ENCODE data around the gene ZRSR2.
"Not testable (repeated sequence)": the region's sequence is repeated elsewhere in the genome, so short reads cannot be mapped to it uniquely, and the experiment has no call there.

Gene ZRSR2

DNA sequence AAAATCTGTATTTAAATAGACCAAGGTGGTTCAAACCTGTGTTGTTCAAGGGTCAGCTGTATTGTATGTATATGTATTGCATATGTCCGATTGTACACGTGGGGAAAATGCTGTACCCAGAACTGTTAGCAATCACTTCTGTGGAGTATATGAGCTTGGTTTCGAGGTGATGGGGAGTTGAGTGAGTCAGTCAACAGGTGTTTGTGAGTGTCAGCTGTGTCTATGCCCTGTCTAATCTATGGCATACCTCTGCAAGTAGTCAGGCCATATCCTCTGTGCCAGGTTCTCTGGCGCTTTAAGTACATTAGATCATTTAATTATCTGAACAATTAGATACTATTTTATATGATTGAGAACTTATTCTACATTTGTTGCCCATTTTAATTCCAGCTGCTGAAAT is 7.4 kb downstream of the ZRSR2 start:
- DNase-seq (ENCODE audit: low read depth in 2 of 2): no peak

DNA sequence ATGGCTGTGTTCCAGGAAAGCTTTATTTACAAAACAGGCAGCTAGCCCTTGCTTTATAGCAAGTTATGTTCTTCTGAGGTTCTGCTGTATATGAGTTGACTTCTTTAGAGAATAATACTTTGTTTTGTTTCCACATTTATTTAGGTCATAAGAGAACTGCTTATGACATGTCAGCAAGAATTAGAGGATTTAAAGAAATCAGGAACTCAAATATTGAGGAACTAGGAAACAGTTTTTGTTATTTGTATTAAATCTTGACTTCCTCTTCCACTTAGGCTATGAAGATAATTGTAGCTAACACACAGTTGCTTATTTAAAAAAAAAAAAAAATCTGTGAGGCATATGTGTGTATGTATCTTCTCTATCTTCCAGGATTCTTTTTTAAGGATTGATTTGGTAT is 14.3 kb downstream of the ZRSR2 start:
- DNase-seq (ENCODE audit: low read depth in 2 of 2): no peak

DNA sequence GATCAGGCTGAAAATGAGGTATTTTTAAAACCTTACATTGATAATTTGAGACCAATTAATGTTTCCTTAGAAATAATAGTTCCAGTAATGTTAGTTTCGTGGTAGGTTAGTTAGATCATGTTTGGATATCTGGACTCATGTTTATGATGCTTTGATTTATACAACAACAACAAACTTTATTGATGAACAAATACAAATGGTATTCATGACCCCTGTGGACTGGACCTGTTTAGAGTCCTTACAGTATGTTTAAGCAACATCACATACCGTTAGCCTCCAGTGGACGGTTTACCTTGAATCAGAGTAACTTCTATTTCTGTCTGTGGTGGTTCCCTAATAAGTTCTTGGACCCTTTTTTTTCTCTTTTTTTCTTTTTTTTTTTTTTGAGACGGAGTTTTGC is 18.0 kb downstream of the ZRSR2 start:
- DNase-seq (ENCODE audit: low read depth in 2 of 2): no peak

DNA sequence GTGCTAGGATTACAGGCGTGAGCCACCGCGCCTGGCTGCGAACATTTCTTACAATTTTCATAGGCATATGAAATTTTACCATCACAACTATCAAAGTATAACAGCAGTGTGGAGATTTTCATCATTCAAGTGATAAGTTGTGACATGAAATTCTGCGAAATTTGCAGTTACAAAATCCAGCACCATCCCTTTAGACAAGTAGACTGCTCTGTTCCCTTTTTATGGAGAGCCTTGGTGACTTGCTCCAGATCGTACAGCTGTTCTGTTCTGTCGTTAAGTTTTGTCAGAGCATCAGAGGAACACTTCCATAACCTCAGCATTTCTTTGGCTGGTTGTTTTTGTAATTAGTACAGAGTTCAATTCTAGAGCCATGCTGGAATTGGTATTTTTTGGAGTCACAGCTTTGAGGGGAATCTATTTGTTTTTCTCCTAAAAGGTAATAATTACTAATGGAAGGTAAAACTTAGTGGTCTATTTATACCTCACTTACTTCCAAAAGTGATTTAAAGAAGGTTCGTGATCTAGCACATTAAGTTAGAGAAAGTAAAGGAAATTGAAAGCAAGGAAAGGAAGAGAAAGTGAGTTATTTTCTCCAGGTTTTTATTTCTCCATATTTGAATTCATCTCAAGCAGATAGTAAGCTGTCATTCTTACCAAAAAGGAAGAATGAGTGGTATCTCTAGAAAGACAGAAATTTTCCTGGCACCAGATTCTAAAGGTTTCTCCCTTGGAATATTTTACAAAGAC is 22.1 kb downstream of the ZRSR2 start:
- DNase-seq (ENCODE audit: low read depth in 2 of 2): no peak

DNA sequence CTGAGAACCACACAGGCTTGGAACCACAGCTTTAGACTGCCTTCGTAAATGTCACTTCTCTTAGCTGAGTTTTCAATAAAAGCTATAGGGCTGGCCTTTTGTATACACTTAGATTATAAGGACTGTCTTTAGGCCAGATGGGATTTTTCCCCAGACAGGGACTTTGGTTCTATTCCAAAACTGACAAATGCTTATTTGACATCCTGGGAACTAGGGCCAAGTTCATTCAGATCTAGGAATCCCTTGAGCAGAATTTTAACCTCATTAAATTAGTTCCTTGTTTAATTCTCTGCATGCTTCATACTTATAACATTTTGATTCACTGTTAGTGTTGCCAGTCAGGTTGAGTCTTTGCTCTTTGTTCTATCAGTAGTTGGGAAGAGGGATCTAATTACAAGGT is 23.1 kb downstream of the ZRSR2 start:
- no peak for DNase-seq (ENCODE audit: low read depth in 2 of 2)

DNA sequence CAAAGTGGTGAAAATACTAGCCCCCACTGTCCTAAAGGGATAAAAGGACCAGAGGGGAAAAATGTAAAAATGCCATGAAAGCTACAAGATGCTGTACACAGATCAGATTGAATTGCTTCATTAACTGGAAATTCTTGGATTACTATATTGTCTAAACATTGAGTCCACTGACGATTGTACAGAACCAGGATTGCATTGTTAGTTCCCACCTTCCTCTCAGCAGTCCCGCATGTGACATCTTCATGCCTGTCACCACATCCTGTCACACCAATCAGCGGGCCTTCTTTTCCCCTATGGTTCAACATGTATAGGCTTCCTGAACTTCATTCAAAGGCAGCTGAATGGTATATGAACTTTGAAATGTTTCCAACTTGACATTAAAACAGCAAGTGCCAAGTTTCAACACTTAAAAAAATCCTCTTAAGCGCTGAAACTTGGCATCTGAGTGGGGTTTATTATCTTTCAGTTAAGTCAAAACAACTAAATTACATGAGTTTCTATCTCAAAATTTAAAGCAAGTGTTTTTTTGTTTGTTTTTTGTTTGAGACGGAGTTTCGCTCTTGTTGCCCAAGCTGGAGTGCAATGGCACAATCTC is 24.6 kb downstream of the ZRSR2 start:
- no peak for DNase-seq (ENCODE audit: low read depth in 2 of 2)

GRCh38 chrX:15815779-15816437 is 25.6 kb downstream of the ZRSR2 start:
- DNase-seq (ENCODE audit: low read depth in 2 of 2): no peak

DNA sequence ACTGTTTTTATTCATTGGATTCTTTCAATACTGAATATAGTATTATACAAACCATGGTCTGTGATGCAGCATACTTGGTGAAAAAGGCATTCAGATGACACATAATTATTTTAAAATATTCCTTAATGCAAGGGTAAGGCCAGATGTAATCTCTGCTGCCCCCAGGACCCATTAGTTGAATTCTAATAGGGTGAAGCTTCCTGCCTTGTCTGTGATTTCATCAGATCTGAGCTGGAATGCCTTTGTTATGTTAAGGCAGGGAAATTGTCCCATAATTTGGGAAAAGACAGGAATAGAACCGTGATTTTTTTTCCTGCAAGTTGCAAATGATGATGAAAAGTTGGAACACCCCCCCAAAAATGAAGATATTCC is 26.1 kb downstream of the ZRSR2 start:
- DNase-seq (ENCODE audit: low read depth in 2 of 2): no peak

DNA sequence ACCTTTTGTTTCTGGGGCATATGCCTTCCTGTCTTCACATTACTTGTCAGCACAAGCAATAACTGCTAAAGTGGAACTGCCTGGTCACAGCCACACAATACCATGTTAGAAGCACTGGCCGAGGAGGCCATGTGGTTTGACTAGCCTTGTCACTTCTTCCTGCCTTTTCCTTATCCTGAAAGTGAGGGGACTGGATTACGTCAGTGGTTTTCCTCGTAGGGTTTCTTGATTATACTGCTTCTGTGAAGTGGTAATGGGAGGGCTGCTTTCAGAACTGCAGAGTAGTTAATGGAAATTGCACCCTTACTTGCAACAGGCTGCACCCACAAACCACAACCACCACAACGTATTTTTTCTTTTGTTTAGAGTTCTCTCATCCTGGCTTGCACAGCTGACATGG is 26.6 kb downstream of the ZRSR2 start:
- DNase-seq (ENCODE audit: low read depth in 2 of 2): no peak

DNA sequence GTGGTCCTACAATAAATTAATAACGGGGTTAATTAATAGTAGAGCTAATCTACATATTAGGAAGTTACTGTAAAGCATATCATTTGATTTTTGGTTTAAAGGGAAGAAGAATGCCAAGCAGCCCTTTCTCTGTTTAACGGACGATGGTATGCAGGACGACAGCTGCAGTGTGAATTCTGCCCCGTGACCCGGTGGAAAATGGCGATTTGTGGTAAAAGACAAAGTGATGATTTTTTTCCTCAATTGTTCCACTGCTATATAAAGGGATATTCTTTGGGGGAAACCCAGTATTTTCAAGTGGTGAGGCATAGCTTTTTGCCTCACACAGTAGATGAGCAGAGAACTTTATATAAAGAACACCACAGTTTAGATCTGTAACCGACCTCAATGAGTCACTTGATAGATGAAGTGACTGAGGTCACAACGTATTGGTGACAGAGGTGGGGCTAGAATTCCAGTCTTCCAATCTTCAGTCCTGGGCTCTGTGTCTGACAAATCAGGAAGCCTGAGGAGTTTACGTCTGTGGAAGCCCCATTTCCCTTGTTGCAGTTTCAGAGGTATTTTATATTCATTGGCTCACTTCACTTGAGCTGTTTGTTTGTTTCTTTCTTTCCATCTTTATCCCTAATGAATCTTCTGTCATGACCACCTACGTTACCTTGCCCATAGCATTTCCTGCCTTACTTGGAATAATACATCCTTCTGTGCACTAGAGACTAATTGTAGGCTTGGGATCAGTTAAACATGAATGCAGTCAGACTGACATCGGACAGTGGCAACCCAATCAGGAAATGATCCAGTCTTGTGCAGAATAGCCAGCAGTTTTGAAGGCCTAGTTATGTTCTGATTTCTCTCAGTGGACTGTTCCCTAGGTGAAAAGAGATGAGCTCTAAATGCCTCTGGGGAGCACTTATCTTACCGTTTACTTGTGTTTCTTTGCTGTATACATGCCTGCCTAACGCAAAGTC is 30.1 kb downstream of the ZRSR2 start:
- no peak for DNase-seq (ENCODE audit: low read depth in 2 of 2)

DNA sequence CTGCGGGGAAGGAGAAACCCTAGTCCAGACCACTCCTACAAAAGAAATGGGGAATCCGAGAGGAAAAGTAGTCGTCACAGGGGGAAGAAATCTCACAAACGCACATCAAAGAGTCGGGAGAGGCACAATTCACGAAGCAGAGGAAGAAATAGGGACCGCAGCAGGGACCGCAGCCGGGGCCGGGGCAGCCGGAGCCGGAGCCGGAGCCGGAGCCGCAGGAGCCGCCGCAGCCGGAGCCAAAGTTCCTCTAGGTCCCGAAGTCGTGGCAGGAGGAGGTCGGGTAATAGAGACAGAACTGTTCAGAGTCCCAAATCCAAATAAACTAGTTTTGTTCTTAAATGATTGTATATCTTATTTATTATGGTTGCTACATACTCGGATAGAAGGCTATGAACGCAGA is 32.6 kb downstream of the ZRSR2 start:
- no peak for DNase-seq (ENCODE audit: low read depth in 2 of 2)

- DNase-seq (ENCODE audit: low read depth in 2 of 2): no peak
Measured at GRCh38 chrX:15825936-15826335, 35.7 kb downstream of the ZRSR2 start.

GRCh38 chrX:15829217-15829616 is 38.9 kb downstream of the ZRSR2 start:
- DNase-seq (ENCODE audit: low read depth in 2 of 2): no peak

- DNase-seq (ENCODE audit: low read depth in 2 of 2): not testable (repeated sequence)
Measured at GRCh38 chrX:15831347-15831746, 41.1 kb downstream of the ZRSR2 start.

- DNase-seq (ENCODE audit: low read depth in 2 of 2): no peak
Measured at GRCh38 chrX:15834053-15834452, 43.8 kb downstream of the ZRSR2 start.

- no peak for DNase-seq (ENCODE audit: low read depth in 2 of 2)
Measured at GRCh38 chrX:15834827-15835595, 44.7 kb downstream of the ZRSR2 start.

DNA sequence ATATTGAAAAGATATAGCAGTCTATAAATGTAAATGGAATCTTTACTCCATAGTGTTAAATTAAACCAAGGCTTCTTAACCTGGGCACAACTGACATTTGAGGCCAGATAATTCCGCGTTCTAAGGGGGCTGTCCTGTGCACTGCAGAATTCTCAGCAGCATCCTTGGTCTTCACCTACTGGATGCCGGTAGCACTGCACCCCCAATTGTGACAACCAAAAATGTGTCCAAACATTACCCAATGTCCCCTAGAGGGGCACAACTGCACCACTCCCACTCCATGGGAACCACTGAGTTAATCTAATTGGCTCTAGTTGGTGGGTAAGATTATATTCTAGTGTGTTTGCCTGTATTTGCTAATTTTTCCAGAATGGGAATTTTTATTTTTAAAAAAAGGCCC is 47.7 kb downstream of the ZRSR2 start:
- DNase-seq (ENCODE audit: low read depth in 2 of 2): no peak

- no peak for DNase-seq (ENCODE audit: low read depth in 2 of 2)
Measured at GRCh38 chrX:15841853-15842516, 51.7 kb downstream of the ZRSR2 start.

DNA sequence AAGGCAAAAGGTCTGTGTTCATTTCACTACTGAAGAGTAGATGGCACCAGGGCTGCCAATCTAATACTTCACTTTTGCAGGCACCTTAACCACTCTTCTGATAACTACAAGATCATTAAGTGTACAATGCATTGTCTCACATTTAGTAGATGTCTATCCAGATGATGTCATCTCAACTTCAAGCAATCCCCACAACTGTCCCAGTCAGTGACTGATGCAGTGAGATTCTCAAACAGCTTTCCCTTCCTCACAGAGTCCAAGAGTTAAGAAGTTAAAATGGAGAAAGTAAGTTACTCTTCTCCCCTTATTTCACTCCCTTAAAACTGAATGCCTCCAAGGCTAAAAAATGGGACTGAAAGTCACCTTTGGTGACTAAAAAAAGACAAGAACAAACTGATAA is 53.7 kb downstream of the ZRSR2 start:
- no peak for DNase-seq (ENCODE audit: low read depth in 2 of 2)

DNA sequence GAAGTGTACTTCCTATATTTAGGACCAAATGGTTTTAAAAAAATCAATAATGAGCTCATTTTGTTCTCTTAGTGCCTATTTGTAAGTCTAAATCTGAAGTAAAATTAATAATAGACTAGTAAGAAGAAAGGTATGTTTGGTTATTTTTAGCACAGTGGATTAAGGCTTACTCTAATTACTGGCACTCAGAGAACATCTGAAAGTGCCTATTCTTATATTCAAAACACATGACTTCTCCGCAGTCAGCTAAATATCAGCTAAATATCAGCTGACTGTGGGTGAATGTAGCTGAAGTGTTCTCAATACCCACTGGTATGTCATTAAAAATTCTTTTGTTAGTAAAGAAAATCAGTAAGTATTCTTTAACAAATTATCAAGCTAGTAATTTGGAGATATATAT is 58.3 kb downstream of the ZRSR2 start:
- DNase-seq (ENCODE audit: low read depth in 2 of 2): peak in 1 of 2 experiments; percentile 3

- no peak for DNase-seq (ENCODE audit: low read depth in 2 of 2)
Measured at GRCh38 chrX:15849555-15849954, 59.3 kb downstream of the ZRSR2 start.
